HG03135 (cell line): Measurements from ENCODE around the gene MCU.
A peak's percentile ranks its signal among the peaks of the same experiment; 100 is the strongest.
"Not testable (repeated sequence)": the region's sequence is repeated elsewhere in the genome, so short reads cannot be mapped to it uniquely, and the experiment has no call there.

ENCODE experiments used
- ATAC-seq: cut with Tn5 transposase; IDR thresholded peaks from one replicate; pipeline ENCODE4 v1.9.1; 2021; ENCODE audit warnings: mild to moderate bottlenecking, moderate library complexity; ENCODE audit not compliant: unreplicated experiment

The MCU gene, protein sequence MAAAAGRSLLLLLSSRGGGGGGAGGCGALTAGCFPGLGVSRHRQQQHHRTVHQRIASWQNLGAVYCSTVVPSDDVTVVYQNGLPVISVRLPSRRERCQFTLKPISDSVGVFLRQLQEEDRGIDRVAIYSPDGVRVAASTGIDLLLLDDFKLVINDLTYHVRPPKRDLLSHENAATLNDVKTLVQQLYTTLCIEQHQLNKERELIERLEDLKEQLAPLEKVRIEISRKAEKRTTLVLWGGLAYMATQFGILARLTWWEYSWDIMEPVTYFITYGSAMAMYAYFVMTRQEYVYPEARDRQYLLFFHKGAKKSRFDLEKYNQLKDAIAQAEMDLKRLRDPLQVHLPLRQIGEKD

DNA sequence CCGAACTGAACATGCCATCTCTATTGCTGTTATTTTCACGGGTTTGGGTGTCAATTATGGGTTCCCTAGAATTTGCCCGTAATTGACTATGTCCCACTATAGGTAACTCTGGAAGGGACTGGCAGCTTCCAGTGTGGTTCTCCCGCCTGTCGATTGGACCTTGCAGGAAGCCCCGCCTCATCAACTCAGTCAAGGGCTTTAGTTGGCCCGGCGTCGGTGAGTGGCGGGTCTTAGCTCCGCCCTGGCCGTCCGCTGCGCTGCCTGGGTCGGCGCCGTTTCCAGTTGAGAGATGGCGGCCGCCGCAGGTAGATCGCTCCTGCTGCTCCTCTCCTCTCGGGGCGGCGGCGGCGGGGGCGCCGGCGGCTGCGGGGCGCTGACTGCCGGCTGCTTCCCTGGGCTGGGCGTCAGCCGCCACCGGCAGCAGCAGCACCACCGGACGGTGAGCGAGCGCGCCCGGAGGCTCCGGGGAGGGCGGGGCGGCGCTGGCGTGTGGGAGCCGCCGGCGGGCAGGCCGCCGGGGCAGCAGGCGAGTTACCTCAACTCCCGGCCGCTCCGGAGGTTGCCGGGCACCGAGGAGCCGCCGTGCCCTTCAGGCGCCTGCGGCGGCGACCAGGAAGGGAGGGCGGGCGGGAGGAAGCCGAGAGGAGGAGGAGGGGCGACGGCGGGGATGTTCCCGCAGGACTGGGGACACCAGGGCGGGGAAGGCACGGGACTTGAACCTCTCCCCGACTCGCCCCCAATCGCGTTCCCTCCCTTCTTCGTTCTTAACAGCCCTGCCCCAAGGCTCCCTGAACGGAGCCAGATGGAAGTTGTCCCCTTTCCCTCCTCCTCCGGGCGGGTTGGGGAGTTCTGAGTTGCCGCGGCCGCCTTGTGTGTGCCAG is at the start of gene MCU:
Gene MCU, plus strand, starts transcription at position 281 of the 881 bp plus-strand sequence. Its CDS starts 9 bp downstream, at position 290.
- peak; percentile 97 for ATAC-seq

DNA sequence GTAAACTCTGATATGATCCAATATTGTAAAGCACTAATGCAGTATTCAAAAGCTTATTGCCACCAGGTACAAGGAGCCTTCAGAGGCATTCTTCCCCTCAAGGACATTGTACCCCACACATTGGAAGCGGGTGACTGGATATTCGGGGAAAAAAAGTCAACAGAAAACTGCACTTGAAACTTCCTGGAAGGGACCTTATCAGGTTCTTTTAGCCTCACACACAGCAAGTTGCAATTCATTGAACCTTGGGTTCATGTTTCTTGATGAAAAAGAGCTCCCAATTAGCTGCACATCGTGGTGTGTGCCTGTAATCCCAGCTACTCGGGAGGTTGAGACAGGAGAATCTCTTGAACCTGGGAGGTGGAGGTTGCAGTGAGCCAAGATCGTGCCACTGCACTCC is 49.6 kb upstream of the MCU start:
- no peak for ATAC-seq

DNA sequence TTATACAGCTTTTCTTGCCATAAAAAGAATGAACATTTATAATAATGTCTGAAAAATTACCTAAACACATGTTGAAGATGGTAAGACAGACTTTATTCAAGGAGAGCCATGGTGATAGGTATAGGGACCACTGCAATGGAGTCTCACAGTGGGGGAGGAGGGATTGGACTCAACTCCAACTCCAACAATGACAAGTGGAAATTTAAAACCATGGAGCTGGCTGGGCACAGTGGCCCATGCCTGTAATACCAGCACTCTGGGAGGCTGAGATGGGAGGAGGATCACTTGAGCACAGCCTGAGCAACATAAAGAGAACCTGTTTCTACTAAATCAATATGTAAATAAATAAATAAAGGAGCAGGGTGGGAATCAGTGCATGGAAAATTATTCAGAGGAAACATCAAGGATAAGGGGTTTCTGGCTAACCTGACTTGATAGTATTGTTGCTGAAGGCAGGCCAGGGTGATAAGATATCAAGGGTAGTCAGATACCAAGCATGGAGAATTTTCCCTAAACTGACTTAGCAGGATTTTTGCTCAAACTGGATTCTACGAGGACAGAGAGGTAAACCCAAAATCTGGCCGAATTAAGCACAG is 46.6 kb upstream of the MCU start:
- ATAC-seq, result no peak

DNA sequence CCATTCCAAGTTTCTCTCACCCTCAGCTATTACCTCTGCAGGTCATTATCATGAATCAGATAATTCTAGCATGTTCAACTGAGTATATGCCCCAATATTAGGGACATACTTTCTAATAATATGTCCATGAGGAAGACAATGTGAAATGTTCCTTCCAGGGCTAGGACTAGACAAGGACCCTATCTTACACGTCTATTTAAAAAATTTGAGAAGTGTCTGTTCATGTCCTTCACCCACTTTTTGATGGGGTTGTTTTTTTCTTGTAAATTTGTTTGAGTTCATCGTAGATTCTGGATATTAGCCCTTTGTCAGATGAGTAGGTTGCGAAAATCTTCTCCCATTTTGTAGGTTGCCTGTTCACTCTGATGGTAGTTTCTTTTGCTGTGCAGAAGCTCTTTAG is 45.0 kb upstream of the MCU start:
- not testable (repeated sequence) for ATAC-seq

DNA sequence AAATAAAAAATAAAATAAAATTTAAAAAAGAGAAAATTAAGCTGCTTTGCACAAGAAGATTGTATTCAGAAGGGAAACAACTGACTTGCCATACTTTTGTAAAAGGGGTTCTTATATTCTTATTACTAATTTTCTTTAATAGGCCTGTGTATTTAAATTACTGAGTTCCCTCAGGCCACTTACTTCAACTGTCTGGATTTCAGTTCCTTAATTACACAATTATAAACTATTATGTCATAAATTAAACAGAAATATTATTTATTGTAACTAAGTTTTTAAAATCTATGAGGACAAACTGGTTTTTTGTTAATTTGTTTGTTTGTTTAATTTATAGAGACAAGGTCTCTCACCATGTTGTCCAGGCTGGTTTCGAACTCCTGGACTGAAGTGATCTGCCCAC is 43.6 kb upstream of the MCU start:
- no peak for ATAC-seq

DNA sequence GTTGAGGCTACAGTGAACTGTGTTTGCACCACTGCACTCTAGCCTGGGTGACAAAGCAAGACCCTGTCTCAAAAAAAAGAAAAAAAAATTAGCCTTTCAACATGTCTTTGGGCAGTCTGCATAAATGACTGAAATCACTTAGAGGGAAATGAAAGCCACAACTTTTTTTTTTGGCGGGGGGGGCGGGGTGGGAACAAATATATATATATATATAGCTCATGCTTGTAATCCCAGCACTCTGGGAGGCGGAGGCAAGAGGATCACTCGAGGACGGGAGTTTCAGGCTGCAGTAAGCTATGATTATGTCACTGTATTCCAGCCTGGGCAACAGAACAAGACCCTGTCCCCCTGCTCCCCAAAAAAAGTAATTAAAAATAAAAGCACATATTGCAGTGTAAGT is 42.7 kb upstream of the MCU start:
- ATAC-seq, result no peak

DNA sequence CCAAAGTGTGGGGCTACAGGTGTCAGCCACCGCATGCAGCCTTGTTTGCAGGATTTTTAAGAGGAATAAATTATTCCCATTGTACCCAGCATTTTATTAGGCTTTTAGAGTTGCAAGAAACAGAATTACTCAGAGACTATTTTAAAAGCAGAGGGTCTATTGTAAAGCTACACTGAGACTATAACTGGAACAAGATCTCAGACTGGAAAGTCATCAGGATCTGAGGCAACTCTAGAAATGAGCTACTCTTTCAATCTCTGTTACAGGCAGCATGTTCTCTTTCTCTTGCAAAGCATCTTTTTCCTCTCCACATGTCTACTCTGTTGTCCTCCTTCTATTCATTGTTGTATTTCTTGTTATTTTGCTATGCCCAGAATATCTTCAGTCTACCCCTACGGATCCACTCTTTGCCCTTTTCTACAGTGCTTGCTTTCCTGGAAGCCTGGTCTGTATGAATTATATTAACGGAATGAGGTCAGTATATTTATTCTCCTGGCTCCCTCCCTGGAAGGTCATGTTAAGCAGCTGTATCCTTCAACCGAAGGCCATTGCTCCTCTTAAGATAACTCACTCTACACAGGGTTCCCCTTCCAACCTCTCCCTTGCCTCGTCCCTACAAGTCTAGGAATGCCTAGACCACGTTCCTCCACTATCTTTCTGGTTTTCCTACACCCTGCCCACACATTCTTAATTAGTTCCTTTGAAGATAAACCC is 38.4 kb upstream of the MCU start:
- ATAC-seq, result no peak

DNA sequence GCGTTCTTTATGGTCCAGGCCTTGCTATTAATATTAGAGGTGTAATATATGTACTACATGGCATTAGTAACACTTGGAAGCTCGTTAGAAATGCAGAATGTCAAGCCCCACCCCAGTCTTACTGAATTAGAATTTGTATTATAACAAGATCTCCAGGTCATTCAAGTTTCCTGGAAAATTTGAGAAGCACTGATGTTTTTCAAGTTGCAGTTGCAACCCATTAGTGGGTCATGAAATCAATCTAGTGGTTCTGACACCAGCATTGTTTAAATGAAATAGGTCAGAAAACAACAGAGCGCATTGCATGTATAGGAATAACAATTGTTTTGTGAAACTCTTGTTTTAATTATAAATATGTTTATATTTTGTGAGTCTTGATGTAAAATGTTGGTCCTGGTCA is 37.2 kb upstream of the MCU start:
- ATAC-seq, result no peak

DNA sequence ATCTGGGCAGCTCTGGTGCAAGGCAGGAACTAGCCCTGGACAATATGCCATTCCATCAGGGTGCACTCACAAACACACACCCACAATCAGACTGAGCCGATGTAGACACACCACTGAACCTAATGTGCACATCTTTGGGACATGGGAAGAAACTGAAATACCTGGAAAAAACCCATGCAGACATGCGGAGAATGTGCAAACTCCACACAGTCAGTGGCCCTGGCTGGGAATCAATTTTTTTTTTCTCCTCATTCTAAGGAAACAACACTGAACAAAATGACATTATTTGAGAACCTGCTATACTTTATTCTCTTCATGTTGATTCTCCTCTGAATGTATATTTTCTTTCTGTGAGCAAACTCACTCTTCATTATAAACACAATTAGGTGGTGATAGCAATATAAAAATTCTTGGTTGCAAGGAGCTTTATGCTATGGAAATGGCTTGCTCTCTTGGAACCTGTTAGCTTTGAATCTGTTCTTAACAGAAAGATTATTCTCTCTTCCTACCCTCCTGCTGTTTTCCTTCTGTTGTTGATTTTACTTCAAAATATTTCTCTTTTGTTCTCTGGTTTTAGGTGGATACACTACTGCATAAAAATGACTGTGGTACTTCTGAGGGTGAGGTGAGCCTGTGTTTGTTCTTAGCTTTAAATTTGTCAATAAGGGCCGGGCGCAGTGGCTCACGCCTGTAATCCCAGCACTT is 33.1 kb upstream of the MCU start:
- ATAC-seq, result no peak

DNA sequence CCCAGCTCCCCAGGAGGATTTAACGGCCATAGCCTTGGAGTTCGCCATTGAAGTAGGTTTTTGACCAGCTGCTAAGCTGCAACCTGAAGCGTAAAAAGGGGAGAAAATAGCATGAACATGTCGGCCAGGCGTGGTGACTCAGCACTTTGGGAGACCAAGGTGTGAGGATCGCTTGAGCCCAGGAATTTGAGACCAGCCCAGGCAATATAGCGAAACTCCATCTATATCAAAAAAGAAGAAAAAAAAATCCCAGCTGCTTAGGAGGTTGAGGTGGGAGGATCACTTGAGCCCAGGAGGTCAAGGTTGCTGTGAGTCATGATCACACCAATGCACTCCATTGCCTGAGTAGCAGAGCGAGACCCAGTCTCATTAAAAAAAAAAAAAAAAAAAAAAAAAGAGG is 32.2 kb upstream of the MCU start:
- ATAC-seq, result no peak

DNA sequence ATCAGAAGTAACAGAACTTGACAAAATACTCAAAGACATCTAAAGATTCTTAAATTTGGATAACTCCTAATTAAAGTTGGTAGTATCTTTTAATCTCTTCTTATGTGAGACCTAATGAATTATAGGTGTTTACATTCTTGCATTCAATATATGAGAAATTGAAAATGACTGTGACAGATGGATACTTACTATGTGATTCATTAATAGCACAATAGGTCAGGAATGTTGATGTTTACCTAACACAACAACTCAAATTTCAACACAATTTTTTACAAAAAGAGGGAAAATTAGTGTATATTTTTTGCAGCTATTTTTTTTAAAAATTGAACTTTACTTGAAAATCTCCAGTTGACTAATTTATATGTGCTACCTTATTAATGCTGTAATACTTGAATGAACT is 31.7 kb upstream of the MCU start:
- ATAC-seq, result no peak

DNA sequence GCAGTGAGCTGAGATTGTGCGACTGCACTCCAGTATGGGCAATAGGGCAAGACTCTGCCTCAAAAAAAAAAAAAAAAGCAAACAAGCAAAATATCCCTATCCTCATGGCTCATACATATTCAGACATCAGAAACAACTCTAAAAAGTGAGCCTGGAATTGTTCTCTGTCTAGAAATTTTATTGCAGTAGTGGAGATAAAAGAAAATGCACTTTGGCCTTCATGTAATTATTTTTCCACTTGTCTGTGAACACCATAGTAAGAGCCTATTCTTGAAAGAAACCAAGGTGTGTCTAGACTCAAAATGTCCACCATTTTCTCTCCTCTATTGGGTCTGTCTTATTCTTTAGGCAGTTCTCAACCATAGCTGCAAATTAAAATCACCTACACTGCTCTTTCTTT is 30.5 kb upstream of the MCU start:
- ATAC-seq, result no peak

DNA sequence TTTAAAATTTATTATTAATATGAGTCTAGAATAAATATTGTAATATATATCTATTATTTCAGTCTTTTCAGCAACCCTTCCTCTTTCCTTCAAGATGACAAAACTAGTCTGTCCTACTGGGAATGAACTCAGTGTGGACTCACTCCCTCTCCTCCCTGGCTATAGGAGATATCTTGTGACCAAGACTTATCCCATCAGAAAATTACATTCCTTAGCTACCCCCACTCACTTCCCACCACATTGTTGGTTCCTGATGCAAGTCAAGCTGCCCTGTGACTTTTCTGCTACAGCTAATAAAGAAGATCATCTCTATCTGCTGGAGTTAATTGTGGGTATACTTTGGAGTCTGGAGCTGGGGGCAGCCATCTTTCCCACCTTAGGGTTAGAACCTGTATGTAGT is 28.0 kb upstream of the MCU start:
- no peak for ATAC-seq

DNA sequence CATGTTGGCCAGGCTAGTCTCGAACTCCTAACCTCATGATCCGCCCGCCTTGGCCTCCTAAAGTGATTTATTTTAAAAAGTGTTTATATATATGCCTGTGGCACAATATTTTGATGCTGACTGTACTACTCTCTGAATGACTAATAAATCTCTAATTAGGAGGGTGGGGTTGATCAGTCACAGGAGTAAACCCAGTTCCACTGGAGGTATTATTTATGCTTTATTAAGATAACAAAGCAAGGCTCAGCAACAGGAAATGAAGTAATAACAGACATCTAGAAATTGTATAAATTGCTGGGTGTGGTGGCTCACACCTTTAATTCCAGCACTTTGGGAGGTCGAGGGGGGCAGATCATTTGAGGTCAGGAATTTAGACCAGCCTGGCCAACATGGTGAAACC is 26.0 kb upstream of the MCU start:
- ATAC-seq, result no peak

DNA sequence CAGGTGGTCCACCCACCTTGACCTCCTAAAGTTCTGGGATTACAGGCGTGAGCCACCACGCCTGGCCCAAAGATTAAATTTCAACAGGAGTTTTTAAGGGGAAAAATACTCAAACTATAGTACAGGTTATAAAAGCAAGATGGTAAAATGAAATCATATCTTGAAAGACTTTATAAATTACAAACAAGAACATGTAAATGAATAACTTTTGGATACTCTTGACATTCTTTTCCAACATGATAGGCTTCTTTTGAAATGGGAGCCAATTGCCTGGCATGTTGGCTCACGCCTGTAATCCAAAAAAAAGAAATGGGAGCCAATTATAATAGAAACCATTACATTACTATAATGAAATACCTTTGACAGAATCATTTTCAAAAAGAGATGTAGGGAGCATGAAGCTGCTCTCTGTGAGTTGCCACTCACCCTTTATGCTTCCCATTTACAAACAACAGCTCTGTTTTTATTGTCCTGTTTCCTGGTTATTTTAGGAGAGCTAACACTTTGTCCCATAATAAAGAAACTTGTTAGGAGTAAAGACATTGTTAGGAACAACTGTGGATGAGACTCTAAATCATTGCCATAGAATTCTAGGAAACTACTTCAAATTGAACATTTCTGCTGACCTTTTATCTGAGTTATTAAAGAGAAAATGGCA is 24.6 kb upstream of the MCU start:
- ATAC-seq, result no peak

DNA sequence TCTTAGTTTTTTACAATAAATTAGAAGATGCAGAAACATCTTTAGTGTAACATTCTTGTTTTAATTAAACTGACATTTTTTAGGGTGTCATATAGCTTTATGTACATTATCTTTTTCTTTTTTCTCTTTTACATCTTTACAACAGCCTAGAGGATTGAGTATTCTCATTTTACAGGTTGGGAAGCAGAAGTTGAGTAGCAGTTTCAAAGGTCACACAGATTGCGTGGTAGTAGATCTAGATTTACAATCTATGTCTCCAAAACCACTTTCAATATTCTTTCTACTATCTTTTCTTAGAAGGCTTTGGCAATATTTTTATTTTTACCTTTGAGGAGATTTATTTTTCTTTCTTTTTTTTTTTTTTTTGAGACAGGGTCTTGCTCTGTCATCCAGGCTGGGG is 18.7 kb upstream of the MCU start:
- no peak for ATAC-seq

DNA sequence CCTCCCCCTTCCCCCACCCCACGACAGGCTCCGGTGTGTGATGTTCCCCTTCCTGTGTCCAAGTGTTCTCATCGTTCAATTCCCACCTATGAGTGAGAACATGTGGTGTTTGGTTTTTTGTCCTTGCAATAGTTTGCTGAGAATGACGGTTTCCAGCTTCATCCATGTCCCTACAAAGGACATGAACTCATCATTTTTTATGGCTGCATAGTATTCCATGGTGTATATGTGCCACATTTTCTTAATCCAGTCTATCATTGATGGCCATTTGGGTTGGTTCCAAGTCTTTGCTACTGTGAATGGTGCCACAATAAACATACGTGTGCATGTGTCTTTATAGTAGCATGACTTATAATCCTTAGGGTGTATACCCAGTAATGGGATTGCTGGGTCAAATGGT is 17.8 kb upstream of the MCU start:
- ATAC-seq, result not testable (repeated sequence)

DNA sequence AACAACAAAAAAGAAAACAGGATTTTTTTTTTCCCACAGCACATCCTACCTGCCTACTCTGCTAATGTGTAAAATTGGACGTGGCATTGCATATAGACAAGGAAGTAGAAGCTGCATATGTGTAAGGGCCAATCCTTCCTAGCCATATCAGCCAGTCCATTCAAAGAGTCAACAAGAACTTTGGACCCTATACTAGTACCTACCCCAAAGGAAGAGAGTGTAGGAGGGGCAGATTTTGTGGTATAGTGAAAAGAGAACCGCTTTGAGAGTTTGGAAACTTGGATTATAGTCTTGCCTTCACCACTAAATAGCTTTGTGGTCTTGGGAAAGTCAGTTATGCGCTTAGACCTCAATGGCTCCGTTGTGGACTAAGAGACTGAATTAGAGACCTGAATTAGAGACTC is 12.1 kb upstream of the MCU start:
- ATAC-seq, result no peak

DNA sequence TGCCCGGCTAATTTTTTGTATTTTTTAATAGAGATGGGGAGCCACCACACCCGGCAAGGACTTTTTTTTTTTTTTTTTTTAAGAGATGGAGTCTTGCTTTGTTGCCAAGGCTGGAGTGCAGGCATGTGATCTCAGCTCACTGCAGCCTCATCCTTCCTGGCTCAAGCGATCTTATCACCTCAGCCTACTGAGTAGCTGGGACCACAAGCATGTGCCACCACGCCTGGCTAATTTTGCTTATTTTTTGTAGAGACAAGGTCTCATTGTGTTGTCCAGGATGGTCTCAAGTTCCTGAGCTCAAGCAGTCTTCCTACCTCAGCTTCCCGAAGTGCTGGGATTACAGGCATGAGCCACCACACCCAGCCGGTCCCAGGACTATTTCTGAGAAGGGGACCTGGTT is 9.3 kb upstream of the MCU start:
- ATAC-seq, result no peak

DNA sequence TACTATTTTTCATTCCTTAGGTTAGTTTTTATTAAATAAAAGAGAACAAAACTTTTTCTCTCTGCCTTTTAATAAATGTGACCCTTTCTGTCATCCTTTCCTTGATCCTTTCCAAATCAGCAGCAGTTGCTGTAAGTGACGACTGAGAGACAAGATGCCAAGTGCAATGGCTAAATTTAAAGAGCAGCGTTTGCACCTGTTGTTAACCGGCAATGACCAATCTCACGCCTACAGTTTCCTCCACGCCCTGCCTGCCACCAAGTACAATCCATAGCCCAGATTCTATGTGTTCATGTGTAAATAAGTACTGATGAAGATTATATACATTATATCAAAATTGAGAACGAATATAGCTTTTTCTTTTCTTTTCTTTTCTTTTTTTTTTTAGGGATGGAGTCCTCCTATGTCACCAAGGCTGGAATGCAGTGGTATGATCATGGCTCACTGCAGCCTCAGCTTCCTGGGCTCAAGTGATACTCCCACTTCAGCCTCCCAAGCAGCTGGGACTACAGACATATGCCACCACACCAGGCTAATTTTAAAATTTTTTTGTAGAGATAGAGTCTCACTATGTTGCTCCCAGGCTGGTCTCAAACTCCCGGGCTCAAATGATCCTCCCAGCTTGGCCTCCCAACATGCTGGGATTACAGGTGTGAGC is 6.5 kb upstream of the MCU start:
- no peak for ATAC-seq
